BLaER1 (cell line): ENCODE data around the gene AHNAK.
A peak's percentile ranks its signal among the peaks of the same experiment; 100 is the strongest.

Experiments
- H3K27ac ChIP-seq: shearing (Covaris generic); formaldehyde crosslinking; 2 replicates; pipeline ENCODE4 v1.8.1; 2022
- H3K27me3 ChIP-seq: shearing (Covaris generic); formaldehyde crosslinking; 2 replicates; pipeline ENCODE4 v1.8.1; 2022
- H3K36me3 ChIP-seq: shearing (Covaris generic); formaldehyde crosslinking; 2 replicates; pipeline ENCODE4 v1.8.1; 2022
- H3K4me1 ChIP-seq: shearing (Covaris generic); formaldehyde crosslinking; 2 replicates; pipeline ENCODE4 v1.8.1; 2022
- H3K4me2 ChIP-seq: shearing (Covaris generic); formaldehyde crosslinking; 2 replicates; pipeline ENCODE4 v1.8.1; 2022
- H3K4me3 ChIP-seq: shearing (Covaris generic); formaldehyde crosslinking; 2 replicates; pipeline ENCODE4 v1.8.1; 2022
- H3K9ac ChIP-seq: shearing (Covaris generic); formaldehyde crosslinking; 2 replicates; pipeline ENCODE4 v1.8.1; 2022
- H3K9me3 ChIP-seq: shearing (Covaris generic); formaldehyde crosslinking; 2 replicates; pipeline ENCODE4 v1.8.1; 2022
- H4K20me1 ChIP-seq: shearing (Covaris generic); formaldehyde crosslinking; 2 replicates; pipeline ENCODE4 v1.8.1; 2022
- Cebpa-rat ChIP-seq: shearing (Covaris generic); IDR thresholded peaks from 2 replicates; pipeline ENCODE4 v1.8.1; 2022

The AHNAK gene

GRCh38 chr11:62433904-62434276 lies 112.7 kb downstream of the AHNAK start:
- peak overlapping the region; percentile 65 for H3K4me2 ChIP-seq
- no peaks in the 10 kb centered on the region for H3K27me3 ChIP-seq
- no peaks in the 10 kb centered on the region for H4K20me1 ChIP-seq
- no peak overlapping the region for H3K4me3 ChIP-seq
- H3K36me3 ChIP-seq: no peaks in the 10 kb centered on the region
- no peak overlapping the region for H3K9ac ChIP-seq
- H3K4me1 ChIP-seq: peaks cover 24% of the 10 kb centered on the region
- H3K27ac ChIP-seq: no peak overlapping the region
- no peaks in the 10 kb centered on the region for H3K9me3 ChIP-seq
- no peak for TF ChIP-seq Cebpa-rat

- no peak for TF ChIP-seq Cebpa-rat
- Histone ChIP-seq H3K27me3 (no peaks in the 10 kb centered on the region), H3K9me3 (no peaks in the 10 kb centered on the region), H4K20me1 (no peaks in the 10 kb centered on the region), H3K9ac (no peak overlapping the region), H3K4me2 (peak overlapping the region; percentile 65), H3K36me3 (no peaks in the 10 kb centered on the region), H3K4me1 (peaks cover 24% of the 10 kb centered on the region), H3K4me3 (no peak overlapping the region), H3K27ac (no peak overlapping the region)
Measured at GRCh38 chr11:62433141-62433903, 113.3 kb downstream of the AHNAK start.

- H3K4me2 ChIP-seq: peak overlapping the region; percentile 65
- H3K4me1 ChIP-seq: peaks cover 29% of the 10 kb centered on the region
- no peak overlapping the region for H3K27ac ChIP-seq
- no peak for TF ChIP-seq Cebpa-rat
- H4K20me1 ChIP-seq: no peaks in the 10 kb centered on the region
- H3K9me3 ChIP-seq: no peaks in the 10 kb centered on the region
- H3K9ac ChIP-seq: no peak overlapping the region
- H3K36me3 ChIP-seq: no peaks in the 10 kb centered on the region
- H3K27me3 ChIP-seq: no peaks in the 10 kb centered on the region
- no peak overlapping the region for H3K4me3 ChIP-seq
Measured at GRCh38 chr11:62432695-62433094, 113.9 kb downstream of the AHNAK start.

- Histone ChIP-seq H3K4me1 (peaks cover 43% of the 10 kb centered on the region), H3K36me3 (no peaks in the 10 kb centered on the region), H3K9ac (no peak overlapping the region), H3K27me3 (no peaks in the 10 kb centered on the region), H4K20me1 (no peaks in the 10 kb centered on the region), H3K4me3 (no peak overlapping the region), H3K9me3 (no peaks in the 10 kb centered on the region), H3K27ac (no peak overlapping the region), H3K4me2 (0 out of 2 replicates have a peak overlapping the region, but pooled peaks have one; percentile 65)
- no peak for TF ChIP-seq Cebpa-rat
Measured at GRCh38 chr11:62431171-62431901, 115.3 kb downstream of the AHNAK start.

GRCh38 chr11:62430425-62430824 lies 116.2 kb downstream of the AHNAK start:
- H3K36me3 ChIP-seq: no peaks in the 10 kb centered on the region
- H3K4me2 ChIP-seq: no peak overlapping the region
- H3K27me3 ChIP-seq: no peaks in the 10 kb centered on the region
- no peak overlapping the region for H3K4me3 ChIP-seq
- no peaks in the 10 kb centered on the region for H4K20me1 ChIP-seq
- TF ChIP-seq Cebpa-rat: no peak
- peaks cover 44% of the 10 kb centered on the region for H3K4me1 ChIP-seq
- no peaks in the 10 kb centered on the region for H3K9me3 ChIP-seq
- no peak overlapping the region for H3K9ac ChIP-seq
- H3K27ac ChIP-seq: no peak overlapping the region

GRCh38 chr11:62428871-62429560 lies 117.6 kb downstream of the AHNAK start:
- no peak overlapping the region for H3K4me2 ChIP-seq
- TF ChIP-seq Cebpa-rat: no peak
- no peaks in the 10 kb centered on the region for H3K9me3 ChIP-seq
- no peaks in the 10 kb centered on the region for H3K27me3 ChIP-seq
- no peaks in the 10 kb centered on the region for H3K36me3 ChIP-seq
- no peak overlapping the region for H3K9ac ChIP-seq
- no peaks in the 10 kb centered on the region for H4K20me1 ChIP-seq
- H3K4me1 ChIP-seq: peaks cover 40% of the 10 kb centered on the region
- H3K4me3 ChIP-seq: no peak overlapping the region
- no peak overlapping the region for H3K27ac ChIP-seq

- Histone ChIP-seq H3K36me3 (no peaks in the 10 kb centered on the region), H4K20me1 (no peaks in the 10 kb centered on the region), H3K4me1 (peaks cover 27% of the 10 kb centered on the region), H3K4me2 (peak overlapping the region; percentile 9; the same call in 1 of the 2 replicates), H3K27ac (no peak overlapping the region), H3K9me3 (no peaks in the 10 kb centered on the region), H3K9ac (no peak overlapping the region), H3K27me3 (no peaks in the 10 kb centered on the region), H3K4me3 (no peak overlapping the region)
- no peak for TF ChIP-seq Cebpa-rat
Measured at GRCh38 chr11:62427630-62428233, 118.9 kb downstream of the AHNAK start.

- H3K27ac ChIP-seq: no peak overlapping the region
Measured at GRCh38 chr11:62423012-62423411, 123.6 kb downstream of the AHNAK start.

GRCh38 chr11:62421996-62422395 lies 124.6 kb downstream of the AHNAK start:
- H3K9ac ChIP-seq: no peak overlapping the region

More at GRCh38 chr11:62423012-62423411, 123.6 kb downstream of the AHNAK start:
- H3K9ac ChIP-seq: no peak overlapping the region
- H3K4me1 ChIP-seq: peaks cover 18% of the 10 kb centered on the region
- no peak overlapping the region for H3K4me3 ChIP-seq
- H4K20me1 ChIP-seq: no peaks in the 10 kb centered on the region
- no peaks in the 10 kb centered on the region for H3K27me3 ChIP-seq
- no peak for TF ChIP-seq Cebpa-rat
- no peaks in the 10 kb centered on the region for H3K36me3 ChIP-seq
- no peak overlapping the region for H3K4me2 ChIP-seq
- no peaks in the 10 kb centered on the region for H3K9me3 ChIP-seq

More at GRCh38 chr11:62421996-62422395, 124.6 kb downstream of the AHNAK start:
- no peak overlapping the region for H3K4me2 ChIP-seq
- H3K27ac ChIP-seq: no peak overlapping the region
- no peaks in the 10 kb centered on the region for H4K20me1 ChIP-seq
- no peak overlapping the region for H3K4me3 ChIP-seq
- H3K9me3 ChIP-seq: no peaks in the 10 kb centered on the region
- H3K27me3 ChIP-seq: no peaks in the 10 kb centered on the region
- H3K4me1 ChIP-seq: peaks cover 8% of the 10 kb centered on the region
- TF ChIP-seq Cebpa-rat: no peak
- H3K36me3 ChIP-seq: no peaks in the 10 kb centered on the region
